A673 (cell line): ENCODE measurements around the gene MSN. TPM values are rescaled to one million over a fixed set of nuclear protein-coding genes. Genes with fewer than 3 reads are reported as not detected.

ENCODE experiments used
- BruUV-seq: library from RNA; stranded (reverse); fragments of 400-500 nt; replicated peaks from 2 replicates; lab custom pipeline; 2021; lab: Mats Ljungman, UMichigan
- CTCF ChIA-PET: fragments of 300-600 bp; sonication (Branson Sonifier 250); formaldehyde crosslinking; loops from one replicate; lab custom pipeline; 2022; ENCODE audit warnings: antibody characterized with exemption; lab: Charles Lee
- POLR2A ChIA-PET: fragments of 300-600 bp; sonication (Branson Sonifier 250); formaldehyde crosslinking; loops from one replicate; lab custom pipeline; 2022; ENCODE audit warnings: antibody characterized with exemption; ENCODE audit not compliant: low non-redundant PET; lab: Charles Lee
- DNase-seq: peaks from one replicate; pipeline ENCODE4 v3.0.0-alpha.2; 2015; ENCODE audit warnings: low spot score
- H3K27ac ChIP-seq: fragments of 200-600 bp; sonication (generic); 2 replicates; pipeline ENCODE4 v1.5.1; 2016; ENCODE audit warnings: mixed run types, low read depth, mild to moderate bottlenecking, mixed read lengths, antibody characterized with exemption, low read length; ENCODE audit not compliant: poor library complexity, severe bottlenecking
- H3K27me3 ChIP-seq: fragments of 200-600 bp; sonication (generic); replicated peaks from 2 replicates; pipeline ENCODE4 v1.6.1; 2017; ENCODE audit warnings: mixed run types, low read depth, mild to moderate bottlenecking, mixed read lengths, antibody characterized with exemption, low read length; ENCODE audit not compliant: insufficient read depth, poor library complexity
- H3K36me3 ChIP-seq: fragments of 200-600 bp; sonication (generic); 2 replicates; pipeline ENCODE4 v1.6.1; 2016; ENCODE audit warnings: mixed run types, mild to moderate bottlenecking, mixed read lengths, antibody characterized with exemption, low read length; ENCODE audit not compliant: insufficient read depth, poor library complexity, severe bottlenecking
- H3K4me1 ChIP-seq: fragments of 200-600 bp; sonication (generic); 2 replicates; pipeline ENCODE4 v1.6.1; 2017; ENCODE audit warnings: mixed run types, mild to moderate bottlenecking, mixed read lengths, antibody characterized with exemption, low read length; ENCODE audit not compliant: insufficient read depth, poor library complexity, severe bottlenecking
- H3K4me3 ChIP-seq: fragments of 200-600 bp; sonication (generic); 2 replicates; pipeline ENCODE4 v1.5.1; 2016; ENCODE audit warnings: low read depth, mixed run types, mild to moderate bottlenecking, mixed read lengths, low read length; ENCODE audit not compliant: poor library complexity, severe bottlenecking
- H3K9me3 ChIP-seq: fragments of 200-600 bp; sonication (generic); 2 replicates; pipeline ENCODE4 v1.6.1; 2016; ENCODE audit warnings: mixed run types, low read depth, mild to moderate bottlenecking, mixed read lengths, antibody characterized with exemption, low read length; ENCODE audit not compliant: poor library complexity, severe bottlenecking
- CTCF ChIP-seq: fragments of 300-800, 200-600 bp; sonication (generic); conservative IDR thresholded peaks from 2 replicates; pipeline ENCODE4 v1.5.1; 2017; ENCODE audit warnings: low read depth, mild to moderate bottlenecking, antibody characterized with exemption, low read length, moderate library complexity, mixed read lengths
- EZH2 ChIP-seq: fragments of 200-600 bp; sonication (generic); IDR thresholded peaks from 2 replicates; pipeline ENCODE4 v1.6.1; 2017; ENCODE audit warnings: borderline replicate concordance, low read depth, mild to moderate bottlenecking, mixed read lengths, antibody characterized with exemption, low read length; ENCODE audit not compliant: poor library complexity, severe bottlenecking
- intact Hi-C: fragments of 100-400 bp; cut with micrococcal nuclease; formaldehyde crosslinking; loops from one replicate; pipeline ENCODE4 v1.10.0; 2022; ENCODE audit not compliant: unreplicated experiment
- total RNA-seq: library from RNA; stranded (reverse); gene quantifications from 2 replicates; pipeline ENCODE4 v1.2.3, GENCODE V29; 2021

The MSN gene
- total RNA-seq, 1 experiment from 2014 or later: 468 TPM

DNA sequence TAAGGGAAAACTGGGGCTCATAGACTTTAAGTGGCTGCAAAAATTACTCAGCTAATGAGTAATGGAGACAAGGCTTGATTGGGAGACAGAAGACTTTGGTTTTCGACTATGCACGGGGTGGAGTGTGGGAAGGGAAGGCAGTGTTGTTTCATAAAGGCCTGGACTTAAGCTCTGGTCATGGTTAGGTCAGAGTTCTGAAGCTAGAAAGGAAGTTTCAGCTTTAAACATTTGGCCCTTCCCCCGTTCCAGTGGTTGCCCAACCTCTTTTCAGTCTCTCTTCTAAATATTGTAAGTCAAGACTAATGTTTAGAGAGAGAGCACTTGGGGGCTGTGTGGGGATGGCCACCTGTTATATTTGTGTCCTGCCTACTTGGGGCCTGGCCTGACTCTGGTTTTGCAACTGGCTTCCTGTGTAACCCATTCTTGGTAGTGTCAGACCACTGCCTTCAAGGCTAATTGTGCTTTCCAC lies 21.0 kb downstream of the MSN start:
- no peak overlapping the region for H3K27ac ChIP-seq
- CTCF ChIA-PET: no interaction called here
- no peaks in the 10 kb centered on the region for H3K36me3 ChIP-seq
- BruUV-seq: no TSS peak
- intact Hi-C loops: no loop called here
- peaks cover 5% of the 10 kb centered on the region for H3K4me1 ChIP-seq
- DNase-seq: no peak
- no peaks in the 10 kb centered on the region for H3K27me3 ChIP-seq
- TF ChIP-seq EZH2: no peak
- no peak for TF ChIP-seq CTCF
- H3K4me3 ChIP-seq: no peak overlapping the region
- POLR2A ChIA-PET: no interaction called here
- H3K9me3 ChIP-seq: no peaks in the 10 kb centered on the region

GRCh38 chrX:65689377-65689776 lies 21.9 kb downstream of the MSN start:
- DNase-seq: no peak
- ChIA-PET CTCF (no interaction called here), POLR2A (no interaction called here)
- H3K27ac ChIP-seq: no peak overlapping the region
- no peak overlapping the region for H3K4me3 ChIP-seq
- intact Hi-C loops: no loop called here
- no TSS peak for BruUV-seq
- no peaks in the 10 kb centered on the region for H3K36me3 ChIP-seq
- no peak for TF ChIP-seq EZH2
- TF ChIP-seq CTCF: no peak
- H3K27me3 ChIP-seq: no peaks in the 10 kb centered on the region
- H3K9me3 ChIP-seq: no peaks in the 10 kb centered on the region
- H3K4me1 ChIP-seq: peaks cover 5% of the 10 kb centered on the region

DNA sequence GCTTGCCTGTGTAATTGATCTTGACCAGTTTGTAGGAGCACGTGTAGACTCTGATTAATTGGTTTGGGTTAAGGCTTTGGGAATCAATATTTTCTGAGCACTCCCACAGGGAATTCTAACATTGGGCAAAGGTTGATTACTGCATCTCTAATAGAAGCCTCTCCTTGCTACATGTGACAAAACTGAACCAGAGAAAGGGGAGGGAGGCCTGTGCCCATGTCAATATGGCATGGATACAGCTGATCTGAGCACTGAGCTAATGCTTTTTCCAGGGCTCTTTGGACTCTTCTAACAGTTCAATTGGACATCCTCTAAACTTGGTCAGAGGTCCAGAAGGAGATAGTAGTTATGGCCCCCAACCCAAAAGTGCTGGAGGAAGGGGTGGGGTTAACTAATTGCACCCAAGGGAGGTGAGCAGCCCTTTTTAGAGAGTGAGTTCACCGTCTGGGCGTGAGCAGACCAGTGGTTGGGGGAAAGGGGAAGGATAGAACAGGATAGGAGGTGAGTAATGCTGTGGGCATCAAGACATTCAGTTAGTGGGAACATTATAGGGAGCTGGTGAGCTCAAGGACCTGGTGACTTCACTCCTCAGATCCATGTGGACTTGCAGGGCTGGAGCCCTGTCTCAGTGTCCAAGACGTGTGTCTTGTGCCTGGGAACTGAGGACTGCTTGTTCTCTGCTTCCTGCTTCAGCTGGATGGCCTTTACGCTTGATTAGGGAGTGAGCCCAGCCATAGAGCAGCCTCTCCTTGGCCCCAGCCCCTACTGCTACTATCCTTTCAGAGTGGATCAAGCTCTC lies 22.8 kb downstream of the MSN start:
- Histone ChIP-seq H3K4me3 (no peak overlapping the region), H3K27ac (no peak overlapping the region), H3K4me1 (peaks cover 5% of the 10 kb centered on the region), H3K36me3 (no peaks in the 10 kb centered on the region), H3K9me3 (no peaks in the 10 kb centered on the region), H3K27me3 (no peaks in the 10 kb centered on the region)
- intact Hi-C loops: no loop called here
- ChIA-PET CTCF (no interaction called here), POLR2A (interaction anchor here (0.5 kb wide), 1 partner anchor 64 kb away, joined by 3 read pairs; no protein-coding TSS in a partner anchor)
- no peak for TF ChIP-seq CTCF
- TF ChIP-seq EZH2: no peak
- no TSS peak for BruUV-seq
- DNase-seq: no peak
